SJCRH30 (cell line): ENCODE data around the gene YWHAH. TPM values are rescaled to one million over a fixed set of nuclear protein-coding genes. Genes with fewer than 3 reads are reported as not detected.
A peak's percentile ranks its signal among the peaks of the same experiment; 100 is the strongest.
"Not testable (repeated sequence)": the region's sequence is repeated elsewhere in the genome, so short reads cannot be mapped to it uniquely, and the experiment has no call there.

Experiments used
- DNase-seq, 2 experiments: peaks; one replicate each; pipeline ENCODE4 v3.0.0-alpha.2; 2015 to 2020
- H3K27ac ChIP-seq: fragments of 250-450 bp; sonication (Bioruptor Pico); 2 replicates; pipeline ENCODE4 v1.5.1; 2020; ENCODE audit warnings: mild to moderate bottlenecking, moderate library complexity
- H3K27me3 ChIP-seq: fragments of 250-450 bp; sonication (Bioruptor Pico); 2 replicates; pipeline ENCODE4 v1.5.1; 2020; ENCODE audit warnings: mild to moderate bottlenecking, moderate library complexity
- H3K36me3 ChIP-seq: fragments of 250-450 bp; sonication (Bioruptor Pico); 2 replicates; pipeline ENCODE4 v1.5.1; 2020; ENCODE audit warnings: mild to moderate bottlenecking, moderate library complexity
- H3K4me1 ChIP-seq: fragments of 250-450 bp; sonication (Bioruptor Pico); 2 replicates; pipeline ENCODE4 v1.5.1; 2020; ENCODE audit warnings: mild to moderate bottlenecking, moderate library complexity
- H3K4me3 ChIP-seq: fragments of 250-450 bp; sonication (Bioruptor Pico); 2 replicates; pipeline ENCODE4 v1.5.1; 2020; ENCODE audit warnings: mild to moderate bottlenecking, moderate library complexity
- H3K9me3 ChIP-seq: fragments of 250-450 bp; sonication (Bioruptor Pico); replicated peaks from 2 replicates; pipeline ENCODE4 v1.5.1; 2020; ENCODE audit warnings: mild to moderate bottlenecking, moderate library complexity
- total RNA-seq: library from RNA; depleted of rRNA; stranded (reverse); fragments of >200 nt; shearing (Covaris generic); gene quantifications from 2 replicates; pipeline ENCODE4 v1.2.3, GENCODE V29; 2014

Gene YWHAH
- total RNA-seq, 1 experiment from 2014 or later, result 106 TPM

DNA sequence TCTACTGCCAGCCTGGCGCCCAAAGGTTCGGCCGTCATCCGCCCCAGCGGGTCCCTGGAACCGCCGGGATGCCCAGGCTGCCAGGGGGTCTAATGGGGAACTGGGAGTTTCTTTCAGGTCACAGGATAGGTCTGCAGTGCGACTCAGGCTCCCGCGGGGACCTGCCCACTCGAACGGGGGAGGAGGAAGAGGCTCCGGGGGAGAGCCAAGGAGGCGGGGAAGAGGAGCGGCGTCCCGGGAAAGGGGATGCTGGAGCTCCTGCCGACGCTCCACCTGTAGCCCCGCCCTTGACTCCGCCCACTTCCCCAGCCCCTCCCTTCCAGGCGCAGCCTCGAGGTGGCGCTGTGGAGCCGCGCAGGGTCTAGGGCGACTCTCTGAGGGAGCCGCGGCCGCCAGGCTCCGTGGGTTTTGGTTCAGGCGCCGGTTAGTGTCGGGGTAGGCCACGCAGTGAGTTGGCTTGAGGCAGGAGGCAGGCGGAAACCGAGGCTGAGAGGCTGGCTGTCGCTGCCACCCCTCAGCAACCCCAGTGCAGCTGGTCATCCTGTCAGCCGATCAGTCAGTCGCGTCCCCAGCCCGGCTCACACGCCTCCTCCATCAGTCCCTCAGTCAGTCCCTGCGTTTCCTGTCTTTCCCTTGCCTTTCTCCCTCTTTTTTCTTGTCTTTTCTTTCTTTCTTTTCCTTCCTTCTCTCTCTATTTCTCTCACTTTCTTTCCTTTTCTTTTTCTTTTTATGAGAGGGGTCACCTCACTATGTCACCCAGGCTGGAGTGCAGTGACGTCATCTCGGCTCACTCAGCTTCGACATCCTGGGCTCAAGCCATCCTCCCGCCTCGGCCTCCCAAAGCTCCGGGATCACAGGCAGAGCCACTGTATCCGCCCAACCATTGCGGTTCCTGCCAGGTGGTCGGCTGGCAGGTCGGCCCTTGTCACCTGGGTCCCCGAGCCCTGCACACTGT lies 26.4 kb downstream of the YWHAH start:
- H3K36me3 ChIP-seq, result no peaks in the 10 kb centered on the region
- no peaks in the 10 kb centered on the region; the same call in 1 of the 2 replicates for H3K27me3 ChIP-seq
- H3K4me1 ChIP-seq, result no peaks in the 10 kb centered on the region
- H3K4me3 ChIP-seq, result peak overlapping the region; percentile 49
- H3K9me3 ChIP-seq, result no peaks in the 10 kb centered on the region
- H3K27ac ChIP-seq, result no peak overlapping the region
- DNase-seq, result peak; percentile 76 to 90

DNA sequence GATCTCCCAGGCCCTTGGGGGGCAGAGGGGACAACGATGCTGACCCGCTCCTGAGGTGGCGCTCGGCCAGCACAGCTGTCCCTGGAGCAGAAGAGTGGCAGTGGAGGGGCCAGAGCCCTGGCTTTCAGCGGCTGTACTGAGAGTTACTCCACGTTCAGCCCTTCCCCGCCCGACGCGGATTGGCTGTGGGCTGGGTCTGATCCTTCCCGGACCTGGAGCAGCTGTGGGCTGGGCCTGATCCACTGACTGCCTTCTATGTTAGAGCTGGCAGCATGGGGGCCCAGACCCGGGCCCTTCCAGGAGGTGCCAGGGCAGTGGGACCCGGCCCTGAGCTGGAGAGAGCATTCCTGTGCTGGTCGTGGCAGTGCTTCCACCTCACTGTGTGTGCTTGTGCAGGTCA lies 27.8 kb downstream of the YWHAH start:
- H3K9me3 ChIP-seq, result no peaks in the 10 kb centered on the region
- H3K4me1 ChIP-seq, result no peaks in the 10 kb centered on the region
- H3K36me3 ChIP-seq, result no peaks in the 10 kb centered on the region
- DNase-seq, result peak; percentile 31 to 34
- no peak overlapping the region for H3K27ac ChIP-seq
- no peak overlapping the region for H3K4me3 ChIP-seq
- no peaks in the 10 kb centered on the region; the same call in 1 of the 2 replicates for H3K27me3 ChIP-seq

DNA sequence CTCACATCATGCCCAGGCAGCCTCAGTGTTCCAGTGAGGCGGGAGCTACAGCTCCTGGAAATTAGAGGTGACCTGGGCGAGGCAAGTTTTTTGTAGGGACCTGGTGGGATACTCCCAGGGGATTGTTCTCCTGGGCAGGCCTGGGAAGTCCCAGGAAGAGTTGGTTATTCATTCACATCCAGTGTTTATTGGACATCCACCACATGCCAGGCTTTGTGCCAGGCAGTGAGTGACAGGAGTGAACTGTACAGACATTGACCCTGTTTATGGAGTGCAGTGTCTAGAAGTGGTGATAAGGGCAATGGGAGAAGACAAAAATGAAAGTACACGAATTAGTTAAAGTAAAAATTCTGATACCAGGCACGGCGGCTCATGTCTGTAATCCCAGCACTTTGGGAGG lies 29.4 kb downstream of the YWHAH start:
- H3K4me1 ChIP-seq, result no peaks in the 10 kb centered on the region
- no peak overlapping the region for H3K27ac ChIP-seq
- no peaks in the 10 kb centered on the region for H3K36me3 ChIP-seq
- H3K27me3 ChIP-seq, result no peaks in the 10 kb centered on the region; the same call in 1 of the 2 replicates
- H3K4me3 ChIP-seq, result no peak overlapping the region
- H3K9me3 ChIP-seq, result no peaks in the 10 kb centered on the region
- no peak for DNase-seq

DNA sequence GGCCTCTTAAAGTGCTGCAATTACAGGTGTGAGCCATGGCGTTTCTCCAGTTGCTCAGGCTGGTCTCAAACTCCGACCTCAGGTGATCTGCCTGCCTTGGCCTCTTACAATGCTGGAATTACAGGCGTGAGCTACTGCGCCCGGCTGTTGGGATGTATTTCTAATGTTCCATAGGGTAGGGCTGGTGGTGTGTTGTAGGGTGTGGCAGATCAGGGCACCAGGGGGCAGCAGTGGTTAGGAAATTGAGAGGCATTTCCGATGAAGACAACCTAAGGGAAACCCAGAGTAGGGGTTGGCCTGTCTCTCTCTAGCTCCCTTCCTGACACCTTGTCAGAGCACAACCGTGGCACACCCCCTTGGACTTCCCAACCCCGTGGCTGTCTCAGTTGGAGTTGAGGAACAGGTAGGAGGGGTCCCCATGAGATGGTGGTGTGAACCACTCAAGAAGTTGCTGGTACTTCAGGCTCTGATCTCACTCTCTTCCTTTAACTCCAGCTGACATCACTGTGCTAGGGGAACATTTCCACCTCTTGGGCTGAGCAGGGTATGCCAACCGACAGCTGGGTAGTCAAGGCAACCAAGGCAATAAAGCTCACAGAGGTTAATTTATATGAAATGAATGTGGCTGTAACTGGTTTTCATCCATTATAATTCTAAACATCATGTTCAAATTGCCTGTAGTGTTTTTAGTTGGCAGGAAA lies 33.0 kb downstream of the YWHAH start:
- H3K9me3 ChIP-seq, result no peaks in the 10 kb centered on the region
- DNase-seq, result peak; percentile 70 to 81
- H3K27me3 ChIP-seq, result no peaks in the 10 kb centered on the region; the same call in 1 of the 2 replicates
- H3K4me1 ChIP-seq, result no peaks in the 10 kb centered on the region
- H3K36me3 ChIP-seq, result no peaks in the 10 kb centered on the region
- no peak overlapping the region for H3K27ac ChIP-seq
- H3K4me3 ChIP-seq, result no peak overlapping the region

DNA sequence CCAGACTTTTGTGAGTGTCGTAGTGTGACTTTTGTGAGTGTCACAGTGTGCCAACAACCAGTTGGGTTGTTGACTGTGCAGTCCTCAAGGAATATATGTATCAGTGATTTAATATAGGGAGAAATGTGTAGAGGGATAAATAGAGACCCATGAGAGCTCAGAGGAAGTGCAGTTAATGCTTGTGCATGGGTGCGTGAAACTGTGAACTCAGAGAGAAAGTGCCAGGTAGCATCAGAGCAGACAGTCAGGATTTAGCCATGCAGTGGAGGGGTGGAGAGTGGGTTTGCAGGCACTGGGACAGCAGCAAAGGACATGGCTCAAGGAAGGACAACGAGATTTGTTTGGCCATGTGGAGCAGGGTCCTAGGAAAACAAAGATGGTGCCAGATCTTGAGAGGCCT lies 33.6 kb downstream of the YWHAH start:
- Histone ChIP-seq H3K4me3 (no peak overlapping the region), H3K36me3 (no peaks in the 10 kb centered on the region), H3K4me1 (no peaks in the 10 kb centered on the region), H3K27ac (no peak overlapping the region), H3K9me3 (no peaks in the 10 kb centered on the region), H3K27me3 (no peaks in the 10 kb centered on the region)
- no peak for DNase-seq

DNA sequence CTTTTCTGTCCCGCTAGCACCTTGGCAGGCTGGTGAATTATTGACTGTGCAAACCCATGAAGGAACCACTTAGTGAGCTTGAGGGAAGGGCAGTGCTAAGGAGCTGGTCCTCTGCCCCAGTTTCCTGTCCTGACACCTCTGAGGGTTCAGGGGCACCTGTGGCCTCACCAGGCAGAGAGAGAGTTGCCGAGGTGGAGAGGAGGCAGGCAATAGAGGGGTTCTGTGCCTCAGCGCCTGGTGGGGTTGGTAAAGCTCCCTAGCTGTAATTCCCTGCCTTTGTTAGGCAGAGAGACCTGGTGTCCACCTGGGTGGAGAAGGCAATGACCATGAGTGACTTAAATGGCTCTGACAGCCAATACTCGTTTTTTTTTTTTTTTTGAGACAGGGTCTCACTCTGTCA lies 36.3 kb downstream of the YWHAH start:
- DNase-seq, result no peak
- Histone ChIP-seq H3K4me1 (no peaks in the 10 kb centered on the region), H3K27me3 (no peaks in the 10 kb centered on the region), H3K36me3 (no peaks in the 10 kb centered on the region), H3K27ac (no peak overlapping the region), H3K9me3 (no peaks in the 10 kb centered on the region), H3K4me3 (no peak overlapping the region)

DNA sequence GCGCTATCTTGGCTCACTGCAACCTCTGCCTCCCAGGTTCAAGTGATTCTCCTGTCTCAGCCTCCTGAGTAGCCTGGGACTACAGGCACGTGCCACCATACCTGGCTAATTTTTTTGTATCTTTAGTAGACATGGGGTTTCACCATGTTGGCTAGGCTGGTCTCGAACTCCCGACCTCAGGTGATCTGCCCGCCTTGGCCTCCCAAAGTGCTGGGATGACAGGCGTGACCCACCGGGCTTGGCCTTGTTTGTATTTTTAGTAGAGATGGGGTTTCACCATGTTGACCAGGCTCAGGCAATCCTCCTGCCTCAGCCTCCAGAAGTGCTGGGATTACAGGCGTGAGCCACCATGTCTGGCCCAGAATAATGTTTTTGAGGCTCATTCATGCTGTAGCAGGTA lies 37.6 kb downstream of the YWHAH start:
- H3K9me3 ChIP-seq, H3K36me3 ChIP-seq, DNase-seq, H3K4me1 ChIP-seq, H3K27me3 ChIP-seq, H3K27ac ChIP-seq, H3K4me3 ChIP-seq: not testable (repeated sequence)

DNA sequence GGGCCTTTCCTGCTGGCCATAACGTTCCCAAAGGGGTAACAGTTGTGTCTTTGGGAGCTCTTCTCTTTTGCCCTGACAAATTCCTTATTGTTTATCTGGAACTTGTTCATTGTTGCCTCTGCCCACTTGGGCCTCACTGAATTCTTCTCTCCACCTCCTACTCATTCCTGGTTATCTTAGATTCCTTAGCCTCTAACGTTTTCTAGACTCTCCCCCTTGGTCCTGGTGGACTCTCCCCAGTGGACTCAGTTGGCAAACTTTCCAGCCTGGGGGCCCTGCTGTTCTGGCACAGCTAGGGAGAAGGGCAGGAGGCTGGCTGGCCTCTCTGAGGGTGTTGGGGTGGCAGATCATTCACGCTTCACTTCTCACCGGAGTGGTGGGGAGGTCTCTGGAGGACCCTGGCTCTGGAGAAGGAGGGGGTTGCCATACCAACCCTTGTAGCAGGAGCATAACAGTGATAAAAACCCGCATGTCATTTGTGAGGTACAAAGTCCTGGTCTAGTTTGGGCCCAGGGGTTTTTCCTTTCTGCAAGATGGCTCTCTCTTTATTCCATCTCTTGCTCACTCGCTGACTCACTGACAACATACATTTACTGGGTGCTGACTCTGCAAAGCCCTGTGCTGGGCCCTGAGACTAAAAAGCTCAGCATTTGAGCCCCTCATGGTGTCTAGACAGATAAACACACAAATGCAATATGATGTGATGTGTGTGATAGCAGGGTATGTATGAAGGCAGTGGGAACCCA lies 39.7 kb downstream of the YWHAH start:
- Histone ChIP-seq H3K4me1 (no peaks in the 10 kb centered on the region), H3K9me3 (no peaks in the 10 kb centered on the region), H3K27ac (no peak overlapping the region), H3K36me3 (no peaks in the 10 kb centered on the region), H3K27me3 (no peaks in the 10 kb centered on the region), H3K4me3 (no peak overlapping the region)
- DNase-seq, result no peak

DNA sequence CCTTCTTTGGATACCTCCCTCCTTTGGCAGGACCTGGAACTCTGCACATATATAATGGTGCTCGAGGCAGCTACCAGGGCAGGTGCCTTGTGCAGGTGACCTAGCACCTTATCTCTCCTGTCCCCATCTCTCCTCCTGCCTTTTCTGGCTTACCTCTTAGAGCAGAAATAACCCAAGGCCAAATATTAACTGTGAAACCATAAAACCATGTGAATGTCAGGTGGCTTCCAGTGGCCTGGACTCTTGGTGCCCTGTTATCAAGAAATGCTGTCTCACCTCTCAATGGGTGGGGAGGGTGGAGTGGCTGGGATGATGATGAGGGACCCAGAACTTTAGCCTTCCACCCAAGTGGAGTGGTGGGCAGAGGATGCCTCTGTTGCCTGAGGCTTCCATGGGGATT lies 42.9 kb downstream of the YWHAH start:
- no peaks in the 10 kb centered on the region for H3K9me3 ChIP-seq
- H3K4me1 ChIP-seq, result no peaks in the 10 kb centered on the region
- H3K4me3 ChIP-seq, result no peak overlapping the region
- H3K36me3 ChIP-seq, result no peaks in the 10 kb centered on the region
- no peaks in the 10 kb centered on the region for H3K27me3 ChIP-seq
- no peak for DNase-seq
- no peak overlapping the region for H3K27ac ChIP-seq

DNA sequence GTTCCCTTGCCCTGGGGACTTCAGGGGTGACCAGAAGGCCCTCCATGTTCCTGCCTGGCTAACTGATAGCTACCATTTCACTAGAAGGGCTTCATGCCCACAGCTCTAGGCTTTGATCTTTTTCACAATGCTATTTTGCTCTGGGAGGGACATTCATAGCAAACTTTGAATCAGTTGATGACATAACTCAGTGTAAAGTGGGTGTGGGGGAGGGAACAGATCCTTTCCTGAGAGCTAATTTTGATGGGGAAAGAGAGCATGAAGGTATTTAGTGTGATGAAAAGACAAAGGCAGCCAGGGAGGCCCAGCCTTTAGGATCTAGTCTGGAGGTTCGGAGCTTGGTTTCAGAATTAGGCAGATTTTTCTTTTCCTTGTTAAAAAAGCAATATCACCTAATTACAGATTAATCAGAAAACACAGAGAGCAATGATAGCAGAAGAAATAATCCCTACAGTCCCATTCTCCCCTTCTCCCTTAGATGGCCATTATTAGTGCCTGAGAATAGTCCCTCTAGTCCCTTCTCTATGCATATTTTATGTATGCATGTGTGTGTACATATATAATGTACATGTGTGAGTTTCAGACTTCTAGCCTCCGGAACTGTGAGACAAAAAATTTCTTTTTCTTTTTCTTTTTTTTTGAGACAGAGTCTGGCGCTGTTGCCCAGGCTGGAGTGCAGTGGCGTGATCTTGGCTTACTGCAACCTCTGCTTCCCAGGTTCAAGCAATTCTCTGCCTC lies 46.9 kb downstream of the YWHAH start:
- H3K27me3 ChIP-seq, result no peaks in the 10 kb centered on the region
- H3K27ac ChIP-seq, result no peak overlapping the region
- no peak overlapping the region for H3K4me3 ChIP-seq
- H3K36me3 ChIP-seq, result no peaks in the 10 kb centered on the region
- no peak for DNase-seq
- H3K9me3 ChIP-seq, result no peaks in the 10 kb centered on the region
- H3K4me1 ChIP-seq, result no peaks in the 10 kb centered on the region

DNA sequence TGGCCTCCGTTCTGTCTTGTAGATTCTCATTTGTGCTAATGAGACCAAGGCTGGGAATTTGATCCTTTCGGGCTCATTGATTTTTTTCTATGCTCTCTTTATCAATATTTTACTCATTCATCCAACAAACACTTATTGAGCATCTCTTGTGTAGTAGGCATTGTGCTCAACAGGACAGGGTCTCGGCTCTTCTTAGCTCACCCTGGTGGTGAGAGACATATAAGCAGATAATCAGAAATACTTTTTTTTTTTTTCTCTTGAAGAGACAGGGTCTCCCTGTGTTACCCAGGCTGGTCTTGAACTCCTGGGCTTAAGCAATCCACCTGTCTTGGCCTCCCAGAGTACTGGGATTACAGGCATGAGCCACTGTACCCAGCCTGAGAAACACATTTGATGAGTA lies 50.7 kb downstream of the YWHAH start:
- H3K4me3 ChIP-seq, result no peak overlapping the region
- no peak overlapping the region for H3K27ac ChIP-seq
- no peaks in the 10 kb centered on the region for H3K9me3 ChIP-seq
- H3K4me1 ChIP-seq, result no peaks in the 10 kb centered on the region
- H3K27me3 ChIP-seq, result no peaks in the 10 kb centered on the region
- H3K36me3 ChIP-seq, result no peaks in the 10 kb centered on the region
- DNase-seq, result no peak

DNA sequence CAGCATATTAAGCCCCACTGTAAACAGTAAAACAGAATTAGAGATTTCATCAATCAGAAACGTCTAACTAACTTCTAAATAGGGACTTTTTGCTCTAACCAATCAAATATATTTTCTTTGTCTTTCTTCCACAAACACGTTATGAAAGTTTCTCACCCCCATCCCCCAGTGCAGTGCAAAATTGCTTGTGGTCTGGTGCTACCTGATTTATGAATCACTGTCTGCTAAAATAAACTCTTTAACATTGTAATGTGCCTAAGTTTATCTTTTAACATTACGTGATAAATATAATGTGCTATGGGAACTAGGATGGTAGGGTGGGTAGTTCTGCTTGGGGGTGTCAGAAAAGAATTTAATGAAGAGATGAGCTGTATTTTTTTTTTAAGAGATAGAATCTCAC lies 51.5 kb downstream of the YWHAH start:
- no peaks in the 10 kb centered on the region for H3K4me1 ChIP-seq
- H3K9me3 ChIP-seq, result no peaks in the 10 kb centered on the region
- H3K27me3 ChIP-seq, result no peaks in the 10 kb centered on the region
- no peak overlapping the region for H3K4me3 ChIP-seq
- DNase-seq, result no peak
- no peaks in the 10 kb centered on the region for H3K36me3 ChIP-seq
- H3K27ac ChIP-seq, result no peak overlapping the region

DNA sequence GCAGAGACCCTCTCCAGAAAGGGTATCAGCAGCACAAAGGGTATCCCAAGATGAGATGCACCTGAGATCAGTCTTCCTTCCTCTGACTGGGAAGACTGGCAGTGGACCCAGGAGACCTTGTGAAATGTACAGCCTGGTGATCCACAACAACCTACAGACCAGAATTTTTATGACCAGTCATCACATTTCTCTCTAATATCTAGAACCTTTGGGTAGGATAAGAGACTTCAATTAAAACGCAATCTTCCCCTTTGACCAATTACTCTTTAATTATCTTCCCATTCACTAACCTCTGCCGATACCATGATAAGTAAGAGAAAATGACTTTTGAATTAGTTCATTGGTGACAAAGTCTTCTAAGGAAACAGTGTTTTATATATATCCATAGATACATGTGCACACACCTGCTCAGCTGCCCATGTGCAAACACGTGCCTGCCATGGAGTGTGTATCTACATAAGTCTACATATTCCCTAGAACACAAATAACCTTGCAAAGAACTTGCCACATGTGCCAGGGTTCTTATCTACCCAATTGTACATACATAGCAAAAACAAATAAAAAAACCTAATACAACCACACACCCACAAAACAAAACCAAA lies 54.5 kb downstream of the YWHAH start:
- Histone ChIP-seq H3K27ac (no peak overlapping the region), H3K27me3 (no peaks in the 10 kb centered on the region), H3K4me3 (no peak overlapping the region), H3K9me3 (no peaks in the 10 kb centered on the region), H3K4me1 (no peaks in the 10 kb centered on the region), H3K36me3 (no peaks in the 10 kb centered on the region)
- DNase-seq, result no peak

DNA sequence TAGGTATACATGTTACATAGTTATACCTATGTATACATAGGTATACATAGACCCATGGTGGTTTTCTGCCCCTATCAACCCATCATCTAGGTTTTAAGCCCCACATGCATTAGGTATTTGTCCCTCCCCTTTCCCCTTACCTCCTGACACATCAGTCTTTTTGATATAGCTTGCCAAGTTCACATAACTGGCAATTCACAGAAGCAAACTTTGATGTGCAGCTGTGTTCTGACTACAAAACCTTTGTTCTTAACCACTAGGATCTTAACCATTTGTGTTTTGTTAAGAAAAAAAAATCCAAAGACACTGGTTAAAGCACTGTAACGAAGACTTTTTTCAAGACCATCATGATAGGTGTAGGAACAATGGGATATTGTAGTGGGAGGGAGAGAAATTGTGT lies 55.8 kb downstream of the YWHAH start:
- H3K27me3 ChIP-seq, result no peaks in the 10 kb centered on the region
- no peaks in the 10 kb centered on the region for H3K9me3 ChIP-seq
- H3K4me1 ChIP-seq, result no peaks in the 10 kb centered on the region
- no peak overlapping the region for H3K27ac ChIP-seq
- DNase-seq, result no peak
- no peaks in the 10 kb centered on the region for H3K36me3 ChIP-seq
- no peak overlapping the region for H3K4me3 ChIP-seq
